Neural progenitor cell (in vitro differentiated cells): Measurements from ENCODE around the gene DNER.

Experiments
- EZH2 ChIP-seq: fragments of 200-600 bp; sonication (generic); IDR thresholded peaks from 2 replicates; pipeline ENCODE4 v1.6.1; 2017; ENCODE audit warnings: antibody characterized with exemption, mild to moderate bottlenecking, moderate library complexity
- TF ChIP-seq, protein P1 (sequence below): fragments of 200-600 bp; sonication (generic); IDR thresholded peaks from 2 replicates; pipeline ENCODE4 v1.5.1; 2017; ENCODE audit warnings: antibody characterized with exemption, mild to moderate bottlenecking

- TF ChIP-seq, protein P1, sequence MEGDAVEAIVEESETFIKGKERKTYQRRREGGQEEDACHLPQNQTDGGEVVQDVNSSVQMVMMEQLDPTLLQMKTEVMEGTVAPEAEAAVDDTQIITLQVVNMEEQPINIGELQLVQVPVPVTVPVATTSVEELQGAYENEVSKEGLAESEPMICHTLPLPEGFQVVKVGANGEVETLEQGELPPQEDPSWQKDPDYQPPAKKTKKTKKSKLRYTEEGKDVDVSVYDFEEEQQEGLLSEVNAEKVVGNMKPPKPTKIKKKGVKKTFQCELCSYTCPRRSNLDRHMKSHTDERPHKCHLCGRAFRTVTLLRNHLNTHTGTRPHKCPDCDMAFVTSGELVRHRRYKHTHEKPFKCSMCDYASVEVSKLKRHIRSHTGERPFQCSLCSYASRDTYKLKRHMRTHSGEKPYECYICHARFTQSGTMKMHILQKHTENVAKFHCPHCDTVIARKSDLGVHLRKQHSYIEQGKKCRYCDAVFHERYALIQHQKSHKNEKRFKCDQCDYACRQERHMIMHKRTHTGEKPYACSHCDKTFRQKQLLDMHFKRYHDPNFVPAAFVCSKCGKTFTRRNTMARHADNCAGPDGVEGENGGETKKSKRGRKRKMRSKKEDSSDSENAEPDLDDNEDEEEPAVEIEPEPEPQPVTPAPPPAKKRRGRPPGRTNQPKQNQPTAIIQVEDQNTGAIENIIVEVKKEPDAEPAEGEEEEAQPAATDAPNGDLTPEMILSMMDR: no peak
- TF ChIP-seq EZH2: no peak
Measured at GRCh38 chr2:229330952-229331351, 383.4 kb downstream of the DNER start.
